Measurements from ENCODE around the gene JUND. TPM values are rescaled to one million over a fixed set of nuclear protein-coding genes. Genes with fewer than 3 reads are reported as not detected.

Gene JUND
- polyA plus RNA-seq, 1 of the 3 experiments (the other 2 are of a cell fraction), result 115 TPM

- 94% methylated on average over 4 of the region's 4 CpGs for WGBS (ENCODE audit: low lambda C conversion rate)
- ChIA-PET CTCF (interaction anchor here (4.9 to 13.0 kb wide), 2 partner anchors 9 to 45 kb away, joined by 67 to 216 read pairs; no protein-coding TSS in a partner anchor), POLR2A (interaction anchor here (3.5 to 6.1 kb wide), 3 partner anchors 9 to 39 kb away, joined by 50 to 112 read pairs (median 97); partner anchors contain the start of gene LSM4)
- H3K4me2 ChIP-seq, result peak overlapping the region; percentile 94
- no peaks in the 10 kb centered on the region for H3K27me3 ChIP-seq (ENCODE audit: insufficient read depth)
- no peaks in the 10 kb centered on the region for H3K9me3 ChIP-seq
- H3K4me3 ChIP-seq (ENCODE audit: low read depth in 2 of 2, low read length in 1 of 2), result peak overlapping the region; percentile 52 to 63; a peak in 3 of 4 replicates
- H3K9ac ChIP-seq, result peak overlapping the region; percentile 98
- no peaks in the 10 kb centered on the region for H3K9me2 ChIP-seq
- H3K36me3 ChIP-seq (replicated peaks in 1 of 2; ENCODE audit: control insufficient read depth in 1 of 2, insufficient read depth in 2 of 2, low read length in 1 of 2), result peaks cover 4 to 12% of the 10 kb centered on the region in 2 experiments
- peaks cover 25% of the 10 kb centered on the region for H4K20me1 ChIP-seq (ENCODE audit: insufficient read depth)
- no peak for DNase-seq
- peaks cover 9 to 16% of the 10 kb centered on the region in 2 experiments; a peak in 3 of 4 replicates for H3K4me1 ChIP-seq (ENCODE audit: control insufficient read depth in 1 of 2, insufficient read depth in 2 of 2, low read depth in 1 of 2, low read length in 1 of 2)
- peaks cover 34% of the 10 kb centered on the region for H3K79me2 ChIP-seq (ENCODE audit: insufficient read depth)
- peaks cover 19% of the 10 kb centered on the region for H3F3A ChIP-seq (replicated peaks; ENCODE audit: insufficient read depth)
- H3K27ac ChIP-seq (ENCODE audit: low read depth in 2 of 2, low read length in 1 of 2), result peak overlapping the region; percentile 99 to 100
- TF ChIP-seq RCOR1 (IDR thresholded peaks at IDR 0.05; ENCODE audit: low read length) (no peak), YY1 (IDR thresholded peaks at IDR 0.05; ENCODE audit: low read depth) (no peak), FOXJ3 (CRISPR knock-in tag; IDR thresholded peaks at IDR 0.05) (no peak), PBX3 (IDR thresholded peaks at IDR 0.05) (no peak), IRF3 (IDR thresholded peaks at IDR 0.05; ENCODE audit: low read depth, low read length) (no peak), RXRA (IDR thresholded peaks at IDR 0.05; ENCODE audit: borderline replicate concordance, low read depth) (no peak)
- TF ChIP-seq, protein P1, sequence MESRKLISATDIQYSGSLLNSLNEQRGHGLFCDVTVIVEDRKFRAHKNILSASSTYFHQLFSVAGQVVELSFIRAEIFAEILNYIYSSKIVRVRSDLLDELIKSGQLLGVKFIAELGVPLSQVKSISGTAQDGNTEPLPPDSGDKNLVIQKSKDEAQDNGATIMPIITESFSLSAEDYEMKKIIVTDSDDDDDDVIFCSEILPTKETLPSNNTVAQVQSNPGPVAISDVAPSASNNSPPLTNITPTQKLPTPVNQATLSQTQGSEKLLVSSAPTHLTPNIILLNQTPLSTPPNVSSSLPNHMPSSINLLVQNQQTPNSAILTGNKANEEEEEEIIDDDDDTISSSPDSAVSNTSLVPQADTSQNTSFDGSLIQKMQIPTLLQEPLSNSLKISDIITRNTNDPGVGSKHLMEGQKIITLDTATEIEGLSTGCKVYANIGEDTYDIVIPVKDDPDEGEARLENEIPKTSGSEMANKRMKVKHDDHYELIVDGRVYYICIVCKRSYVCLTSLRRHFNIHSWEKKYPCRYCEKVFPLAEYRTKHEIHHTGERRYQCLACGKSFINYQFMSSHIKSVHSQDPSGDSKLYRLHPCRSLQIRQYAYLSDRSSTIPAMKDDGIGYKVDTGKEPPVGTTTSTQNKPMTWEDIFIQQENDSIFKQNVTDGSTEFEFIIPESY (IDR thresholded peaks at IDR 0.05; ENCODE audit: borderline replicate concordance, low read depth), result no peak
- TF ChIP-seq, protein P2, sequence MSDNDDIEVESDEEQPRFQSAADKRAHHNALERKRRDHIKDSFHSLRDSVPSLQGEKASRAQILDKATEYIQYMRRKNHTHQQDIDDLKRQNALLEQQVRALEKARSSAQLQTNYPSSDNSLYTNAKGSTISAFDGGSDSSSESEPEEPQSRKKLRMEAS (IDR thresholded peaks at IDR 0.05; ENCODE audit: low read depth), result no peak
- H2AFZ ChIP-seq (ENCODE audit: low read depth), result no peak overlapping the region
These were observed 1.3 kb upstream of the JUND start for GRCh38 chr19:18282788-18283141.

GRCh38 chr19:18282021-18282787 is 782 bp upstream of the JUND start:
- Histone ChIP-seq H3F3A (replicated peaks; ENCODE audit: insufficient read depth) (peaks cover 19% of the 10 kb centered on the region), H3K9me3 (no peaks in the 10 kb centered on the region), H3K4me2 (peak overlapping the region; percentile 94), H3K9me2 (no peaks in the 10 kb centered on the region), H3K9ac (peak overlapping the region; percentile 98), H4K20me1 (ENCODE audit: insufficient read depth) (peaks cover 31% of the 10 kb centered on the region), H3K79me2 (ENCODE audit: insufficient read depth) (peaks cover 39% of the 10 kb centered on the region), H2AFZ (ENCODE audit: low read depth) (peak overlapping the region; percentile 4; the same call in 1 of the 2 replicates), H3K36me3 (replicated peaks in 1 of 2; ENCODE audit: control insufficient read depth in 1 of 2, insufficient read depth in 2 of 2, low read length in 1 of 2) (peaks cover 4 to 12% of the 10 kb centered on the region in 2 experiments), H3K27ac (ENCODE audit: low read depth in 2 of 2, low read length in 1 of 2) (peak overlapping the region; percentile 99 to 100), H3K4me3 (ENCODE audit: low read depth in 2 of 2, low read length in 1 of 2) (peak overlapping the region; percentile 52 to 63), H3K4me1 (ENCODE audit: control insufficient read depth in 1 of 2, insufficient read depth in 2 of 2, low read depth in 1 of 2, low read length in 1 of 2) (peaks cover 9 to 16% of the 10 kb centered on the region in 2 experiments; a peak in 3 of 4 replicates), H3K27me3 (ENCODE audit: insufficient read depth) (no peaks in the 10 kb centered on the region)
- peak; percentile 62 for DNase-seq
- WGBS (ENCODE audit: low lambda C conversion rate), result 11% methylated on average over 14 of the region's 27 CpGs
- CTCF ChIA-PET, result interaction anchor here (4.1 to 13.0 kb wide), 8 partner anchors 10 to 135 kb away, joined by 35 to 216 read pairs (median 72); partner anchors contain the start of genes LSM4 and SSBP4
- TF ChIP-seq EP300 (IDR thresholded peaks at IDR 0.05; ENCODE audit: borderline replicate concordance in 1 of 2, low read depth in 1 of 2, low read length in 1 of 2), result 0 out of 4 replicates have a peak, but pooled peaks of 1 of the 2 experiments have one; percentile 7
- TF ChIP-seq CTCF (IDR thresholded peaks at IDR 0.05), result peak; percentile 22; the same call in 1 of the 2 replicates
- TF ChIP-seq POLR2AphosphoS5 (IDR thresholded peaks at IDR 0.05; ENCODE audit: low read depth, low read length), result peak; percentile 69
- TF ChIP-seq NFIC (IDR thresholded peaks at IDR 0.05; ENCODE audit: borderline replicate concordance), result no peak
- peak; percentile 54 for TF ChIP-seq CHD2 (IDR thresholded peaks at IDR 0.05; ENCODE audit: low read length, partially characterized antibody)
- no peak for TF ChIP-seq ELF1 (IDR thresholded peaks at IDR 0.05)
- TF ChIP-seq, protein P2 (IDR thresholded peaks at IDR 0.05; ENCODE audit: low read depth), result 0 out of 2 replicates have a peak, but pooled peaks have one; percentile 66
- no peak for TF ChIP-seq GABPA (IDR thresholded peaks at IDR 0.05; ENCODE audit: low read depth)
- TF ChIP-seq FOXM1 (IDR thresholded peaks at IDR 0.05; ENCODE audit: low read depth), result no peak
- 0 out of 2 replicates have a peak, but pooled peaks have one; percentile 24 for TF ChIP-seq RAD21 (IDR thresholded peaks at IDR 0.05; ENCODE audit: low read length)
- peak; percentile 52 for TF ChIP-seq TAF1 (IDR thresholded peaks at IDR 0.05; ENCODE audit: borderline replicate concordance, low read depth, low read length)
- POLR2A ChIA-PET, result interaction anchor here (0.5 to 6.1 kb wide), 22 partner anchors 10 to 150 kb away, joined by 3 to 112 read pairs (median 4); partner anchors contain the start of genes LSM4, MPV17L2 and SSBP4
